Measurements from ENCODE around the gene EIF4ENIF1.

The EIF4ENIF1 gene

DNA sequence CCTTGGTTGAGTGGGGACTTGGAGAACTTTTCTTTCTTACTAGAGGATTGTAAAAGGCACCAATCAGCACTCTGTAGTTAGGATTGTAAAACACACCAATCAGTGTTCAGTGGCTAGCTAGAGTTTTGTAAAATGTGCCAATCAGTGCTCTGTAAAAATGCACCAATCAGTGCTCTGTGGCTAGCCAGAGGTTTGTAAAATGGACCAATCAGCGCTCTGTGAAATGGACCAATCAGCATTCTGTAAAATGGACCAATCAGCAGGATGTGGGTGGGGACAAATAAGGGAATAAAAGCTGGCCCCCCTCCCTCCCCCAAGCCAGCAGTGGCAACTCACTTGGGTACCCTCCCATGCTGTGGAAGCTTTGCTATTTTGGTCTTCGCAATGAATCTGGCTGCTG, 95.7 kb downstream of the EIF4ENIF1 start:
- TF ChIP-seq, protein P1, sequence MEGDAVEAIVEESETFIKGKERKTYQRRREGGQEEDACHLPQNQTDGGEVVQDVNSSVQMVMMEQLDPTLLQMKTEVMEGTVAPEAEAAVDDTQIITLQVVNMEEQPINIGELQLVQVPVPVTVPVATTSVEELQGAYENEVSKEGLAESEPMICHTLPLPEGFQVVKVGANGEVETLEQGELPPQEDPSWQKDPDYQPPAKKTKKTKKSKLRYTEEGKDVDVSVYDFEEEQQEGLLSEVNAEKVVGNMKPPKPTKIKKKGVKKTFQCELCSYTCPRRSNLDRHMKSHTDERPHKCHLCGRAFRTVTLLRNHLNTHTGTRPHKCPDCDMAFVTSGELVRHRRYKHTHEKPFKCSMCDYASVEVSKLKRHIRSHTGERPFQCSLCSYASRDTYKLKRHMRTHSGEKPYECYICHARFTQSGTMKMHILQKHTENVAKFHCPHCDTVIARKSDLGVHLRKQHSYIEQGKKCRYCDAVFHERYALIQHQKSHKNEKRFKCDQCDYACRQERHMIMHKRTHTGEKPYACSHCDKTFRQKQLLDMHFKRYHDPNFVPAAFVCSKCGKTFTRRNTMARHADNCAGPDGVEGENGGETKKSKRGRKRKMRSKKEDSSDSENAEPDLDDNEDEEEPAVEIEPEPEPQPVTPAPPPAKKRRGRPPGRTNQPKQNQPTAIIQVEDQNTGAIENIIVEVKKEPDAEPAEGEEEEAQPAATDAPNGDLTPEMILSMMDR (IDR thresholded peaks at IDR 0.05; ENCODE audit: low read depth, low read length): no peak
- no peak overlapping the region for H3K4me3 ChIP-seq (replicated peaks in 1 of 2; ENCODE audit: low read depth in 2 of 2, low read length in 2 of 2)
- no peak for DNase-seq (ENCODE audit: low read depth in 2 of 2)

All from cardiac fibroblast (primary cell).